K562 (cell line): ENCODE results near the gene METRN. TPM values are rescaled to one million over a fixed set of nuclear protein-coding genes. Genes with fewer than 3 reads are reported as not detected.
"Not testable (repeated sequence)": the region's sequence is repeated elsewhere in the genome, so short reads cannot be mapped to it uniquely, and the experiment has no call there.

Experiments
- ATAC-seq: fragments of 200-7000 bp; cut with Tn5 transposase; 3 replicates; pipeline ENCODE4 v1.9.1; 2020; ENCODE audit warnings: moderate library complexity
- BruUV-seq: library from RNA; stranded (reverse); fragments of 400-500 nt; replicated peaks from 2 replicates; lab custom pipeline; 2021; lab: Mats Ljungman, UMichigan
- CTCF ChIA-PET: fragments of 300-600 bp; formaldehyde crosslinking; extraction: SDS; loops from one replicate; lab custom pipeline; 2021; ENCODE audit warnings: low intra/inter-chr PET ratio; lab: Yijun Ruan, JAX
- POLR2A ChIA-PET: fragments of 300-600, 350-650 bp; sonication (Branson Sonifier 250); formaldehyde crosslinking; extraction: SDS; loops from one replicate; lab custom pipeline; 2021; ENCODE audit warnings: antibody characterized with exemption, inconsistent platforms; lab: Yijun Ruan, JAX
- DNase-seq, 4 experiments: peaks; one replicate each; pipeline versions ENCODE4 v3.0.0 to v3.0.0-alpha.2; 2011 to 2018; ENCODE audit warnings: low spot score in 3 of 4, mixed read lengths in 3 of 4; ENCODE audit errors: extremely low read depth in 1 of 4
- FAIRE-seq: peaks from 2 replicates; lab custom pipeline; 2011; peaks lifted over from hg19 to GRCh38; lab: Jason Lieb, UNC
- H2AFZ ChIP-seq: 2 replicates; pipeline ENCODE4 v1.6.0; 2011; ENCODE audit warnings: low read depth, low read length, control low read depth, inconsistent platforms
- H3K27ac ChIP-seq: fragments of 200-600 bp; 3 replicates; pipeline ENCODE4 v1.8.0; 2011; ENCODE audit warnings: low read depth, mild to moderate bottlenecking, control low read depth, inconsistent platforms, low read length, moderate library complexity, mixed read lengths; ENCODE audit errors: extremely low read depth
- H3K27me3 ChIP-seq, 2 experiments: fragments of 300-600 bp in 1 of 2; 2 replicates in 1 of 2; 3 replicates in 1 of 2; pipeline versions ENCODE4 v1.6.0 to v1.8.0; 2011; ENCODE audit warnings: inconsistent platforms in 2 of 2, low read length in 2 of 2, mild to moderate bottlenecking in 1 of 2, mixed read lengths in 1 of 2, moderate library complexity in 1 of 2; ENCODE audit not compliant: control insufficient read depth in 2 of 2, insufficient read depth in 2 of 2
- H3K36me3 ChIP-seq: fragments of 300-600 bp; 3 replicates; pipeline ENCODE4 v1.8.0; 2011; ENCODE audit warnings: mild to moderate bottlenecking, low read length, inconsistent platforms; ENCODE audit not compliant: control insufficient read depth, insufficient read depth
- H3K4me1 ChIP-seq, 2 experiments: fragments of 200-600 bp in 1 of 2; replicated peaks in 1 of 2; 2 replicates in 1 of 2; 3 replicates in 1 of 2; pipeline versions ENCODE4 v1.5.1 to v1.8.0; 2011; ENCODE audit warnings: inconsistent platforms in 2 of 2, low read length in 2 of 2, mild to moderate bottlenecking in 1 of 2, mixed read lengths in 1 of 2, moderate library complexity in 1 of 2; ENCODE audit not compliant: control insufficient read depth in 2 of 2, insufficient read depth in 2 of 2
- H3K4me2 ChIP-seq: 2 replicates; pipeline ENCODE4 v1.6.1; 2011; ENCODE audit warnings: low read length, control low read depth, inconsistent platforms, mixed read lengths; ENCODE audit not compliant: insufficient read depth
- H3K4me3 ChIP-seq: fragments of 200-600 bp; sonication (generic), shearing (Covaris generic); 2 replicates; pipeline ENCODE4 v1.5.1; 2016; ENCODE audit warnings: control low read depth, inconsistent platforms
- H3K79me2 ChIP-seq: fragments of 200-600 bp; 3 replicates; pipeline ENCODE4 v1.8.0; 2011; ENCODE audit warnings: low read length, inconsistent platforms; ENCODE audit not compliant: control insufficient read depth, insufficient read depth
- H3K9ac ChIP-seq, 2 experiments: 2 replicates each; pipeline versions ENCODE4 v1.6.0 to v1.6.1; 2011; ENCODE audit warnings: low read depth in 2 of 2, low read length in 2 of 2, control low read depth in 1 of 2, inconsistent platforms in 1 of 2, mild to moderate bottlenecking in 1 of 2, mixed read lengths in 1 of 2; ENCODE audit not compliant: insufficient read depth in 1 of 2
- H3K9me1 ChIP-seq: one replicate; pipeline ENCODE4 v1.6.0; 2011; ENCODE audit warnings: inconsistent platforms, mild to moderate bottlenecking, low read length, moderate library complexity; ENCODE audit not compliant: control insufficient read depth, insufficient read depth
- H3K9me3 ChIP-seq: replicated peaks from 2 replicates; pipeline ENCODE4 v1.5.1; 2011; ENCODE audit warnings: low read depth, low read length, inconsistent platforms; ENCODE audit not compliant: control insufficient read depth, insufficient read depth
- H4K20me1 ChIP-seq: replicated peaks from 2 replicates; pipeline ENCODE4 v1.6.1; 2011; ENCODE audit warnings: low read length, inconsistent platforms, mixed read lengths; ENCODE audit not compliant: control insufficient read depth, insufficient read depth
- ARID2 ChIP-seq: fragments of 450-650 bp; IDR thresholded peaks from 2 replicates; pipeline ENCODE4 v1.6.1; 2017; ENCODE audit warnings: antibody characterized with exemption, mild to moderate bottlenecking
- ATF3 ChIP-seq, 2 experiments: fragments of 450-650 bp in 1 of 2; sonication (generic) in 1 of 2; formaldehyde crosslinking in 1 of 2; IDR thresholded peaks in 1 of 2; conservative IDR thresholded peaks in 1 of 2; 2 replicates each; pipeline versions ENCODE4 v1.6.1 to v1.8.1; 2016 to 2023; ENCODE audit warnings: mild to moderate bottlenecking in 2 of 2, moderate library complexity in 2 of 2, inconsistent platforms in 1 of 2, missing genetic modification reagents in 1 of 2
- BCOR ChIP-seq: fragments of 450-650 bp; IDR thresholded peaks from 2 replicates; pipeline ENCODE4 v1.6.1; 2016
- CEBPB ChIP-seq: fragments of 450-650 bp; IDR thresholded peaks from 2 replicates; pipeline ENCODE4 v1.6.1; 2016; ENCODE audit warnings: missing genetic modification characterization, missing compliant biosample characterization
- KDM1A ChIP-seq, 2 experiments: fragments of 450-650 bp; IDR thresholded peaks; 2 replicates each; pipeline ENCODE4 v1.6.1; 2016; ENCODE audit warnings: mild to moderate bottlenecking in 2 of 2
- KLF13 ChIP-seq: fragments of 450-650 bp; IDR thresholded peaks from 2 replicates; pipeline ENCODE4 v1.6.1; 2016; ENCODE audit warnings: missing genetic modification characterization, low read depth, mild to moderate bottlenecking, missing compliant biosample characterization, moderate library complexity, borderline replicate concordance
- REST ChIP-seq, 2 experiments: fragments of 450-650 bp; formaldehyde crosslinking in 1 of 2; IDR thresholded peaks; 2 replicates each; pipeline versions ENCODE4 v1.4.0 to v1.6.1; 2014 to 2020; ENCODE audit warnings: mild to moderate bottlenecking in 2 of 2, borderline replicate concordance in 1 of 2, low read depth in 1 of 2
- SMARCA4 ChIP-seq: fragments of 450-650 bp; IDR thresholded peaks from 2 replicates; pipeline ENCODE4 v1.6.1; 2016
- STAG1 ChIP-seq: sonication (generic); formaldehyde crosslinking; IDR thresholded peaks from 2 replicates; pipeline ENCODE4 v1.5.0; 2020; ENCODE audit warnings: missing genetic modification reagents, borderline replicate concordance
- TFAP4 ChIP-seq: sonication (generic); formaldehyde crosslinking; IDR thresholded peaks from 2 replicates; pipeline ENCODE4 v1.8.0; 2022; ENCODE audit warnings: missing genetic modification reagents, mild to moderate bottlenecking, moderate library complexity, borderline replicate concordance
- WGBS: fragments of 100-300 bp; shearing (Covaris generic); methylation state at CpG from one replicate; pipeline ENCODE4 v1.1.6; 2016; ENCODE audit warnings: low coverage, mixed read lengths; ENCODE audit not compliant: insufficient coverage; ENCODE audit errors: missing lambda C conversion rate; 5-methylcytosine and 5-hydroxymethylcytosine counted together
- in situ Hi-C: fragments of 300-500 bp; cut with MboI; formaldehyde crosslinking; loops from 4 replicates; pipeline ENCODE4 v1.15.0; 2018; ENCODE audit warnings: inconsistent platforms, mixed read lengths
- intact Hi-C: fragments of 100-400 bp; cut with micrococcal nuclease; formaldehyde crosslinking; loops from 2 replicates; pipeline ENCODE4 v1.14.2; 2022
- polyA plus RNA-seq, 8 experiments: library from polyadenylated mRNA; depleted of rRNA in 4 of 8; stranded (reverse) in 5 of 8; unstranded in 3 of 8; fragments of >200 nt; fragmentation: Nextera tagmentation in 2 of 8; fragmentation: Illumina TruSeq in 1 of 8; extraction: Ambion mirVana in 2 of 8; extraction: Trizol in 1 of 8; gene quantifications; 2 replicates each; pipeline versions ENCODE4 v1.2.1 to v1.2.3, GENCODE V29; 2011 to 2014; ENCODE audit warnings: inconsistent platforms in 1 of 8, missing spikeins in 1 of 8
- total RNA-seq, 7 experiments: library from RNA; depleted of rRNA in 6 of 7; stranded (reverse); fragments of >200 nt in 6 of 7; fragmentation: Illumina TruSeq in 2 of 7; extraction: Trizol in 2 of 7; gene quantifications; 2 replicates each; pipeline versions ENCODE4 v1.2.1 to v1.2.3, GENCODE V29; 2011 to 2021; ENCODE audit warnings: low replicate concordance in 1 of 7

METRN gene
- total and polyA plus RNA-seq, 9 of the 15 experiments (the other 6 are each of a cell fraction or from before 2014, with no cell fraction given): 0.20 to 89.8 (median 15.4) TPM

- intact Hi-C loops (loop anchor here (5.0 kb wide), 1 partner anchor 95 kb away; no protein-coding TSS in a partner anchor), in situ Hi-C loops (loop anchor here (5.0 to 10.0 kb wide), 2 partner anchors 75 to 342 kb away; partner anchors contain the start of genes CHTF18 and RPUSD1)
- H3K9me1 ChIP-seq; BruUV-seq; H3K27ac ChIP-seq; H2AFZ ChIP-seq; H3K4me2 ChIP-seq; H3K9me3 ChIP-seq; H3K9ac ChIP-seq; H3K27me3 ChIP-seq; H3K36me3 ChIP-seq; H3K4me3 ChIP-seq; TF ChIP-seq REST (CRISPR knock-in tag; IDR thresholded peaks at IDR 0.05; ENCODE audit: low read depth); ATF3 (CRISPR knock-in tag; conservative IDR thresholded peaks at IDR 0.05): not testable (repeated sequence)
- Histone ChIP-seq H3K79me2 (peaks cover 12% of the 10 kb centered on the region), H4K20me1 (peaks cover 20% of the 10 kb centered on the region; the same call in 1 of the 2 replicates), H3K4me1 (peaks cover 7 to 69% of the 10 kb centered on the region in 2 experiments; a peak in 3 of 5 replicates)
- peak; percentile 29 for ATAC-seq
- 27% methylated on average over 13 of the region's 13 CpGs for WGBS
- CTCF ChIA-PET: interaction anchor here (0.6 to 4.5 kb wide), 4 partner anchors 30 to 390 kb away, joined by 4 to 73 read pairs (median 10); no protein-coding TSS in a partner anchor
- POLR2A ChIA-PET: interaction anchor here (0.7 to 1.2 kb wide), 3 partner anchors 8 to 94 kb away, joined by 3 read pairs; partner anchors contain the start of gene ANTKMT
- DNase-seq: peak in 2 of 4 experiments; percentile 46 to 85
- FAIRE-seq: peak; percentile 96
- TF ChIP-seq KDM1A (IDR thresholded peaks at IDR 0.05) (0 out of 4 replicates have a peak, but pooled peaks of 1 of the 2 experiments have one; percentile 7), ARID2 (0 out of 2 replicates have a peak, but pooled peaks have one; percentile 38), CEBPB (peak; percentile 71), TFAP4 (CRISPR knock-in tag) (peak; percentile 61; the same call in 1 of the 2 replicates), REST (IDR thresholded peaks at IDR 0.05; ENCODE audit: borderline replicate concordance) (peak; percentile 62; the same call in 1 of the 2 replicates), SMARCA4 (0 out of 2 replicates have a peak, but pooled peaks have one; percentile 22), KLF13 (tag) (peak; percentile 82; the same call in 1 of the 2 replicates), ATF3 (IDR thresholded peaks at IDR 0.05) (peak; percentile 57), BCOR (peak; percentile 44; the same call in 1 of the 2 replicates), STAG1 (CRISPR knock-in tag) (peak; percentile 56; the same call in 1 of the 2 replicates)
Observed at GRCh38 chr16:712740-713250, 2.1 kb upstream of the METRN start.
